SK-N-SH (cell line): ENCODE data around the gene PRR36.

Experiments used
- EP300 ChIP-seq, 2 experiments: IDR thresholded peaks; 2 replicates each; pipeline versions ENCODE4 v1.4.0 to v1.6.1; 2012; ENCODE audit warnings: borderline replicate concordance in 1 of 2, low read depth in 1 of 2, low read length in 1 of 2
- EZH2phosphoT487 ChIP-seq: fragments of 200-600 bp; sonication (generic); IDR thresholded peaks from 2 replicates; pipeline ENCODE4 v1.6.1; 2017; ENCODE audit warnings: low read depth, mixed run types, mild to moderate bottlenecking, antibody characterized with exemption, moderate library complexity, borderline replicate concordance
- FOXJ3 ChIP-seq: sonication (generic); formaldehyde crosslinking; IDR thresholded peaks from 2 replicates; pipeline ENCODE4 v1.5.1; 2020; ENCODE audit warnings: mild to moderate bottlenecking, missing genetic modification reagents
- JUND ChIP-seq: IDR thresholded peaks from 2 replicates; pipeline ENCODE4 v1.4.0; 2012
- POLR2AphosphoS5 ChIP-seq: IDR thresholded peaks from 2 replicates; pipeline ENCODE4 v1.6.1; 2012; ENCODE audit warnings: low read depth, low read length
- RAD21 ChIP-seq: IDR thresholded peaks from 2 replicates; pipeline ENCODE4 v1.6.1; 2012; ENCODE audit warnings: mild to moderate bottlenecking, low read length
- TCF12 ChIP-seq: IDR thresholded peaks from 2 replicates; pipeline ENCODE4 v1.4.0; 2012
- USF2 ChIP-seq: fragments of 150-350 bp; IDR thresholded peaks from 2 replicates; pipeline ENCODE4 v1.6.1; 2017; ENCODE audit warnings: antibody characterized with exemption, low read length, low read depth, borderline replicate concordance
- YY1 ChIP-seq: IDR thresholded peaks from 2 replicates; pipeline ENCODE4 v1.4.0; 2012; ENCODE audit warnings: low read depth, mild to moderate bottlenecking
- TF ChIP-seq, protein P1 (sequence below): fragments of 200-600 bp; sonication (generic); IDR thresholded peaks from 2 replicates; pipeline ENCODE4 v1.6.1; 2017; ENCODE audit warnings: antibody characterized with exemption, mild to moderate bottlenecking, moderate library complexity
- TF ChIP-seq, protein P2 (sequence below): IDR thresholded peaks from 2 replicates; pipeline ENCODE4; 2012

GRCh38 chr19:7863971-7864689, 10.1 kb downstream of the PRR36 start:
- TF ChIP-seq, protein P1, sequence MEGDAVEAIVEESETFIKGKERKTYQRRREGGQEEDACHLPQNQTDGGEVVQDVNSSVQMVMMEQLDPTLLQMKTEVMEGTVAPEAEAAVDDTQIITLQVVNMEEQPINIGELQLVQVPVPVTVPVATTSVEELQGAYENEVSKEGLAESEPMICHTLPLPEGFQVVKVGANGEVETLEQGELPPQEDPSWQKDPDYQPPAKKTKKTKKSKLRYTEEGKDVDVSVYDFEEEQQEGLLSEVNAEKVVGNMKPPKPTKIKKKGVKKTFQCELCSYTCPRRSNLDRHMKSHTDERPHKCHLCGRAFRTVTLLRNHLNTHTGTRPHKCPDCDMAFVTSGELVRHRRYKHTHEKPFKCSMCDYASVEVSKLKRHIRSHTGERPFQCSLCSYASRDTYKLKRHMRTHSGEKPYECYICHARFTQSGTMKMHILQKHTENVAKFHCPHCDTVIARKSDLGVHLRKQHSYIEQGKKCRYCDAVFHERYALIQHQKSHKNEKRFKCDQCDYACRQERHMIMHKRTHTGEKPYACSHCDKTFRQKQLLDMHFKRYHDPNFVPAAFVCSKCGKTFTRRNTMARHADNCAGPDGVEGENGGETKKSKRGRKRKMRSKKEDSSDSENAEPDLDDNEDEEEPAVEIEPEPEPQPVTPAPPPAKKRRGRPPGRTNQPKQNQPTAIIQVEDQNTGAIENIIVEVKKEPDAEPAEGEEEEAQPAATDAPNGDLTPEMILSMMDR, result no peak
- TF ChIP-seq RAD21, result no peak
- no peak for TF ChIP-seq TCF12
- no peak for TF ChIP-seq USF2
- no peak for TF ChIP-seq YY1
- no peak for TF ChIP-seq EZH2phosphoT487
- TF ChIP-seq EP300 (IDR thresholded peaks at IDR 0.05; ENCODE audit: borderline replicate concordance in 1 of 2, low read depth in 1 of 2, low read length in 1 of 2), result no peak
- TF ChIP-seq, protein P2, sequence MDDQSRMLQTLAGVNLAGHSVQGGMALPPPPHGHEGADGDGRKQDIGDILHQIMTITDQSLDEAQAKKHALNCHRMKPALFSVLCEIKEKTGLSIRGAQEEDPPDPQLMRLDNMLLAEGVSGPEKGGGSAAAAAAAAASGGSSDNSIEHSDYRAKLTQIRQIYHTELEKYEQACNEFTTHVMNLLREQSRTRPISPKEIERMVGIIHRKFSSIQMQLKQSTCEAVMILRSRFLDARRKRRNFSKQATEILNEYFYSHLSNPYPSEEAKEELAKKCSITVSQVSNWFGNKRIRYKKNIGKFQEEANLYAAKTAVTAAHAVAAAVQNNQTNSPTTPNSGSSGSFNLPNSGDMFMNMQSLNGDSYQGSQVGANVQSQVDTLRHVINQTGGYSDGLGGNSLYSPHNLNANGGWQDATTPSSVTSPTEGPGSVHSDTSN, result no peak
- TF ChIP-seq JUND, result no peak
- no peak for TF ChIP-seq POLR2AphosphoS5
- TF ChIP-seq FOXJ3 (CRISPR knock-in tag), result no peak
